H1 (cell line): ENCODE measurements around the gene CD200. TPM values are rescaled to one million over a fixed set of nuclear protein-coding genes. Genes with fewer than 3 reads are reported as not detected.

ENCODE experiments used
- CTCF ChIA-PET: fragments of 300-600 bp; sonication (Branson Sonifier 250); formaldehyde crosslinking; loops from one replicate; lab custom pipeline; 2021; ENCODE audit not compliant: partially characterized antibody; lab: Charles Lee
- POLR2A ChIA-PET: fragments of 300-600 bp; sonication (Branson Sonifier 250); formaldehyde crosslinking; loops from one replicate; lab custom pipeline; 2021; ENCODE audit warnings: inconsistent platforms; ENCODE audit not compliant: partially characterized antibody; lab: Charles Lee
- DNase-seq, 2 experiments: peaks; one replicate each; pipeline versions ENCODE4 v3.0.0 to v3.0.0-alpha.2; 2010 to 2022; ENCODE audit warnings: low spot score in 2 of 2, low read depth in 1 of 2, mixed read lengths in 1 of 2
- FAIRE-seq: peaks from 2 replicates; lab custom pipeline; 2011; peaks lifted over from hg19 to GRCh38; lab: Jason Lieb, UNC
- H2AFZ ChIP-seq: 2 replicates; pipeline ENCODE4 v1.8.1; 2012; ENCODE audit warnings: low read length, inconsistent platforms
- H2AK5ac ChIP-seq: 2 replicates; pipeline ENCODE4 v1.6.1; 2013; ENCODE audit warnings: low read depth, low read length
- H2BK120ac ChIP-seq: replicated peaks from 2 replicates; pipeline ENCODE3; 2013; ENCODE audit warnings: low read depth, low read length, inconsistent platforms
- H2BK12ac ChIP-seq: 2 replicates; pipeline ENCODE4 v1.6.1; 2013; ENCODE audit warnings: low read depth, low read length
- H2BK15ac ChIP-seq: 2 replicates; pipeline ENCODE4 v1.6.1; 2013; ENCODE audit warnings: low read length
- H2BK20ac ChIP-seq: 2 replicates; pipeline ENCODE4 v1.6.1; 2013; ENCODE audit warnings: low read length
- H2BK5ac ChIP-seq: 2 replicates; pipeline ENCODE4 v1.6.1; 2013; ENCODE audit warnings: low read depth, low read length
- H3K14ac ChIP-seq: 2 replicates; pipeline ENCODE4 v1.6.1; 2013; ENCODE audit warnings: inconsistent platforms; ENCODE audit not compliant: insufficient read length
- H3K18ac ChIP-seq: 2 replicates; pipeline ENCODE4 v1.6.1; 2013; ENCODE audit warnings: low read length; ENCODE audit errors: extremely low read depth
- H3K23ac ChIP-seq: 2 replicates; pipeline ENCODE4 v1.6.1; 2013; ENCODE audit warnings: inconsistent platforms; ENCODE audit not compliant: insufficient read length
- H3K23me2 ChIP-seq: 2 replicates; pipeline ENCODE4 v1.6.1; 2013; ENCODE audit warnings: low read depth, low read length
- H3K27ac ChIP-seq: 2 replicates; pipeline ENCODE4 v1.6.1; 2011; ENCODE audit warnings: low read depth, low read length, inconsistent platforms
- H3K27me3 ChIP-seq, 4 experiments: replicated peaks in 1 of 4; 1 replicate in 1 of 4; 2 replicates in 3 of 4; pipeline versions ENCODE4 v1.6.1 to v1.8.1; 2011 to 2013; ENCODE audit warnings: low read length in 3 of 4, mild to moderate bottlenecking in 3 of 4, inconsistent platforms in 2 of 4, mixed read lengths in 2 of 4, moderate library complexity in 1 of 4; ENCODE audit not compliant: control insufficient read depth in 3 of 4, insufficient read depth in 3 of 4; ENCODE audit errors: extremely low read depth in 1 of 4
- H3K36me3 ChIP-seq, 4 experiments: 2 replicates each; pipeline versions ENCODE4 v1.6.1 to v1.8.1; 2011 to 2013; ENCODE audit warnings: mild to moderate bottlenecking in 4 of 4, low read length in 3 of 4, moderate library complexity in 2 of 4, control low read depth in 1 of 4, inconsistent platforms in 1 of 4; ENCODE audit not compliant: insufficient read depth in 4 of 4, control insufficient read depth in 2 of 4
- H3K4ac ChIP-seq: replicated peaks from 2 replicates; pipeline ENCODE3; 2013; ENCODE audit warnings: low read length, low read depth, mixed read lengths, inconsistent platforms; ENCODE audit not compliant: insufficient read length
- H3K4me1 ChIP-seq, 4 experiments: replicated peaks in 1 of 4; 1 replicate in 1 of 4; 2 replicates in 3 of 4; pipeline versions ENCODE4 v1.6.1 to v1.8.1; 2011 to 2013; ENCODE audit warnings: low read length in 3 of 4, inconsistent platforms in 2 of 4, mixed read lengths in 1 of 4; ENCODE audit not compliant: insufficient read depth in 4 of 4, control insufficient read depth in 3 of 4
- H3K4me2 ChIP-seq, 2 experiments: 2 replicates each; pipeline versions ENCODE4 v1.6.1 to v1.8.1; 2011 to 2013; ENCODE audit warnings: low read depth in 2 of 2, low read length in 2 of 2, control low read depth in 1 of 2, inconsistent platforms in 1 of 2, mild to moderate bottlenecking in 1 of 2; ENCODE audit not compliant: insufficient read depth in 1 of 2
- H3K4me3 ChIP-seq, 4 experiments: fragments of 200-600, 300-600 bp in 1 of 4; sonication (generic), shearing (Covaris generic), sonication (Bioruptor Twin) in 1 of 4; 2 replicates each; pipeline versions ENCODE4 v1.5.1 to v1.8.1; 2011 to 2016; ENCODE audit warnings: low read length in 4 of 4, low read depth in 3 of 4, control low read depth in 2 of 4, inconsistent platforms in 2 of 4, mild to moderate bottlenecking in 2 of 4, mixed read lengths in 1 of 4, moderate library complexity in 1 of 4; ENCODE audit not compliant: insufficient read depth in 2 of 4; ENCODE audit errors: extremely low read depth in 1 of 4
- H3K56ac ChIP-seq: replicated peaks from 2 replicates; pipeline ENCODE3; 2013; ENCODE audit warnings: low read depth, mild to moderate bottlenecking, mixed read lengths, low read length, inconsistent platforms; ENCODE audit not compliant: insufficient read length
- H3K79me1 ChIP-seq: 2 replicates; pipeline ENCODE4 v1.6.1; 2013; ENCODE audit warnings: low read depth, low read length, control low read depth
- H3K79me2 ChIP-seq, 2 experiments: 2 replicates each; pipeline versions ENCODE4 v1.6.1 to v1.8.1; 2012 to 2013; ENCODE audit warnings: low read length in 2 of 2, mild to moderate bottlenecking in 2 of 2, inconsistent platforms in 1 of 2; ENCODE audit not compliant: insufficient read depth in 2 of 2, control insufficient read depth in 1 of 2
- H3K9ac ChIP-seq, 4 experiments: replicated peaks in 1 of 4; 1 replicate in 1 of 4; 2 replicates in 3 of 4; pipeline versions ENCODE4 v1.6.1 to v1.8.1; 2011 to 2013; ENCODE audit warnings: low read depth in 3 of 4, low read length in 3 of 4, control low read depth in 2 of 4, mild to moderate bottlenecking in 2 of 4, moderate library complexity in 2 of 4, inconsistent platforms in 1 of 4; ENCODE audit errors: extremely low read depth in 1 of 4
- H3K9me3 ChIP-seq, 2 experiments: 2 replicates each; pipeline versions ENCODE4 v1.6.1 to v1.8.1; 2012 to 2013; ENCODE audit warnings: mild to moderate bottlenecking in 2 of 2, moderate library complexity in 2 of 2, control low read depth in 1 of 2, inconsistent platforms in 1 of 2, low read depth in 1 of 2, low read length in 1 of 2, mixed read lengths in 1 of 2; ENCODE audit not compliant: insufficient read depth in 2 of 2
- H4K20me1 ChIP-seq, 2 experiments: replicated peaks in 1 of 2; 2 replicates each; pipeline versions ENCODE3 to v1.8.1; 2011 to 2013; ENCODE audit warnings: inconsistent platforms in 2 of 2, low read length in 2 of 2, mild to moderate bottlenecking in 1 of 2; ENCODE audit not compliant: insufficient read depth in 2 of 2, control insufficient read depth in 1 of 2
- H4K5ac ChIP-seq: 2 replicates; pipeline ENCODE4 v1.6.1; 2013; ENCODE audit warnings: low read length, low read depth, mixed read lengths, inconsistent platforms; ENCODE audit not compliant: insufficient read length
- H4K8ac ChIP-seq: 2 replicates; pipeline ENCODE4 v1.8.0; 2013; ENCODE audit warnings: mild to moderate bottlenecking, moderate library complexity, low read length, inconsistent platforms; ENCODE audit not compliant: insufficient read depth; ENCODE audit errors: extremely low read depth
- H4K91ac ChIP-seq: replicated peaks from 2 replicates; pipeline ENCODE3; 2013; ENCODE audit warnings: low read length, mixed read lengths, inconsistent platforms; ENCODE audit not compliant: insufficient read length
- BACH1 ChIP-seq: IDR thresholded peaks from 2 replicates; pipeline ENCODE4 v1.6.1; 2012; ENCODE audit warnings: low read length, improper control_type of control experiment
- CEBPB ChIP-seq: IDR thresholded peaks from 2 replicates; pipeline ENCODE4 v1.6.1; 2012; ENCODE audit warnings: low read depth, low read length
- CHD1 ChIP-seq: IDR thresholded peaks from 2 replicates; pipeline ENCODE4 v1.6.1; 2012; ENCODE audit warnings: low read depth, low read length, improper control_type of control experiment
- EZH2 ChIP-seq: fragments of 200-600 bp; sonication (generic); IDR thresholded peaks from 2 replicates; pipeline ENCODE4 v1.7.1; 2012; ENCODE audit warnings: low read depth, mild to moderate bottlenecking, moderate library complexity, low read length, inconsistent platforms; ENCODE audit not compliant: severe bottlenecking
- FOSL1 ChIP-seq: IDR thresholded peaks from 2 replicates; pipeline ENCODE4 v1.6.1; 2011; ENCODE audit warnings: mild to moderate bottlenecking, low read depth, low read length, moderate library complexity; ENCODE audit not compliant: insufficient read depth
- HDAC2 ChIP-seq, 2 experiments: fragments of 300-600 bp in 1 of 2; sonication (generic) in 1 of 2; IDR thresholded peaks; 2 replicates each; pipeline ENCODE4 v1.6.1; 2011 to 2012; ENCODE audit warnings: low read depth in 2 of 2, low read length in 2 of 2, mild to moderate bottlenecking in 2 of 2, moderate library complexity in 2 of 2, borderline replicate concordance in 1 of 2, inconsistent platforms in 1 of 2
- JUN ChIP-seq: IDR thresholded peaks from 2 replicates; pipeline ENCODE4 v1.6.1; 2011; ENCODE audit warnings: low read depth, mild to moderate bottlenecking, improper control_type of control experiment, low read length
- KDM1A ChIP-seq: fragments of 200-600, 300-600 bp; sonication (generic); IDR thresholded peaks from 2 replicates; pipeline ENCODE4 v1.7.1; 2016; ENCODE audit warnings: mild to moderate bottlenecking, low read length, borderline replicate concordance
- KDM4A ChIP-seq: IDR thresholded peaks from one replicate; pipeline ENCODE4 v1.7.1; 2012; ENCODE audit warnings: low read depth, mild to moderate bottlenecking, moderate library complexity, low read length, inconsistent platforms; ENCODE audit not compliant: severe bottlenecking
- MAFK ChIP-seq: IDR thresholded peaks from 2 replicates; pipeline ENCODE4 v1.6.1; 2012; ENCODE audit warnings: low read depth, mild to moderate bottlenecking, improper control_type of control experiment, low read length
- NRF1 ChIP-seq: IDR thresholded peaks from 2 replicates; pipeline ENCODE4 v1.6.1; 2011; ENCODE audit warnings: mild to moderate bottlenecking, low read depth, low read length, improper control_type of control experiment
- POLR2A ChIP-seq, 2 experiments: IDR thresholded peaks; 1 replicate in 1 of 2; 2 replicates in 1 of 2; pipeline ENCODE4 v1.6.1; 2011; ENCODE audit warnings: low read depth in 2 of 2, low read length in 2 of 2, mild to moderate bottlenecking in 2 of 2; ENCODE audit errors: control extremely low read depth in 1 of 2
- SAP30 ChIP-seq: fragments of 300-600 bp; sonication (generic); IDR thresholded peaks from 2 replicates; pipeline ENCODE4 v1.7.1; 2012; ENCODE audit warnings: low read length, moderate library complexity, mild to moderate bottlenecking, inconsistent platforms; ENCODE audit not compliant: insufficient read depth, insufficient replicate concordance
- SUZ12 ChIP-seq: fragments of 200-600 bp; sonication (generic); IDR thresholded peaks from 2 replicates; pipeline ENCODE4 v1.6.1; 2012; ENCODE audit warnings: mild to moderate bottlenecking, inconsistent platforms, low read length, moderate library complexity, mixed read lengths
- TBP ChIP-seq: IDR thresholded peaks from 2 replicates; pipeline ENCODE4 v1.6.1; 2011; ENCODE audit warnings: low read depth, low read length, improper control_type of control experiment
- ZNF274 ChIP-seq: IDR thresholded peaks from 2 replicates; pipeline ENCODE4 v1.7.0; 2012; ENCODE audit warnings: low read length, borderline replicate concordance; ENCODE audit errors: extremely low read depth
- polyA plus RNA-seq, 7 experiments: library from polyadenylated mRNA; depleted of rRNA in 3 of 7; stranded (reverse) in 5 of 7; unstranded in 2 of 7; fragments of >200 nt in 5 of 7; fragments of 200-250 nt in 2 of 7; gene quantifications; 1 replicate in 5 of 7; 2 replicates in 1 of 7; 4 replicates in 1 of 7; pipeline versions ENCODE4 v1.2.1 to v1.2.3, GENCODE V29; 2011 to 2013; ENCODE audit warnings: missing spikeins in 2 of 7, mixed read lengths in 2 of 7
- total RNA-seq: library from RNA; stranded (reverse); fragmentation: NEBNext Ultra II Directional; extraction: Animal tissue kit (Norgen Biotek cat#: 25700); gene quantifications from 2 replicates; pipeline ENCODE4 v1.2.1, GENCODE V29; 2021

CD200 gene
- total and polyA plus RNA-seq, 2 of the 8 experiments (the other 6 are each of a cell fraction or from before 2014, with no cell fraction given): 45.8 to 50.2 TPM

DNA sequence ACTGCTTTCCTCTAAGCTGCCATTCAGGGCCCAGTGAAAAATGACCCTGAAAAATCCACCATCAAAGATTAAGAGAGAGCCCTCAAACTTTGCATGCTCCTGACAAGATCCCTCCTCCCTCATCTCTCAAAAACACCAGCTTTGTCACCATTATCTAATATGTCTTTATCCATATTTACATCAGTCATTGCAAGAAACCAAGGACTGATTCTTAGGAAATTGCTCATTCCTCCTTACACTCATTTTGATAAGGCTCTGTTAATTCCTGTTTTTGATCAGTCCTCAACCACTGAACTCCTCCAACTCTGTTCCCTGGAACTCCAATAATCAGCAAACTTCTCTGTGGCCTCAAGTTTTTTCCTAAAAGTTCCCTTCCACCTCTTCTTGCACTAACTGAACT is 51.8 kb downstream of the CD200 start:
- H3K14ac ChIP-seq: no peak overlapping the region
- H2BK120ac ChIP-seq: no peak overlapping the region
- H2BK5ac ChIP-seq: peak overlapping the region; percentile 28; the same call in 1 of the 2 replicates
- no peak overlapping the region for H3K18ac ChIP-seq
- no peak overlapping the region for H3K23ac ChIP-seq
- no peak overlapping the region for H2AK5ac ChIP-seq
- H3K4me2 ChIP-seq: no peak overlapping the region
- H3K79me2 ChIP-seq: no peaks in the 10 kb centered on the region
- H4K5ac ChIP-seq: no peak overlapping the region
- no peak overlapping the region for H3K4me3 ChIP-seq
- no peaks in the 10 kb centered on the region for H3K9me3 ChIP-seq
- H3K56ac ChIP-seq: no peak overlapping the region
- no peak for FAIRE-seq
- no peaks in the 10 kb centered on the region for H3K79me1 ChIP-seq
- H3K27ac ChIP-seq: no peak overlapping the region
- H3K9ac ChIP-seq: no peak overlapping the region
- DNase-seq: no peak
- CTCF ChIA-PET: interaction anchor here (0.6 to 1.1 kb wide), 2 partner anchors 10 to 488 kb away, joined by 4 read pairs; no protein-coding TSS in a partner anchor
- H2BK12ac ChIP-seq: 0 out of 2 replicates have a peak overlapping the region, but pooled peaks have one; percentile 18
- H2BK15ac ChIP-seq: peak overlapping the region; percentile 61; the same call in 1 of the 2 replicates
- H3K23me2 ChIP-seq: no peaks in the 10 kb centered on the region
- POLR2A ChIA-PET: no interaction called here
- H4K91ac ChIP-seq: no peak overlapping the region
- peaks cover 0 to 5% (median 0%) of the 10 kb centered on the region in 4 experiments; a peak in 3 of 7 replicates for H3K4me1 ChIP-seq
- H4K8ac ChIP-seq: no peak overlapping the region
- no peaks in the 10 kb centered on the region for H3K27me3 ChIP-seq
- no peaks in the 10 kb centered on the region for H3K36me3 ChIP-seq
- no peaks in the 10 kb centered on the region for H4K20me1 ChIP-seq
- H2AFZ ChIP-seq: peak overlapping the region; percentile 49; the same call in 1 of the 2 replicates
- 0 out of 2 replicates have a peak overlapping the region, but pooled peaks have one; percentile 62 for H2BK20ac ChIP-seq
- no peak overlapping the region for H3K4ac ChIP-seq
- no peak for TF ChIP-seq FOSL1
- TF ChIP-seq MAFK: no peak
- no peak for TF ChIP-seq ZNF274
- TF ChIP-seq CHD1: no peak
- TF ChIP-seq HDAC2 (IDR thresholded peaks at IDR 0.05; ENCODE audit: borderline replicate concordance in 1 of 2, low read depth in 2 of 2, low read length in 2 of 2): no peak
- TF ChIP-seq JUN: no peak
- no peak for TF ChIP-seq EZH2
- no peak for TF ChIP-seq SUZ12
- no peak for TF ChIP-seq NRF1
- TF ChIP-seq CEBPB: no peak
- no peak for TF ChIP-seq TBP
- no peak for TF ChIP-seq BACH1
- no peak for TF ChIP-seq KDM1A
- no peak for TF ChIP-seq KDM4A
- no peak for TF ChIP-seq SAP30
- no peak for TF ChIP-seq POLR2A (IDR thresholded peaks at IDR 0.05; ENCODE audit: control extremely low read depth in 1 of 2, low read depth in 2 of 2, low read length in 2 of 2)
